NCI-H82 (cell line): ENCODE data around the gene RAB40C.

Source experiments
- DNase-seq: peaks from one replicate; lab custom pipeline; 2025; lab: John Stamatoyannopoulos, UW

RAB40C gene

GRCh38 chr16:647173-647902, 57.5 kb downstream of the RAB40C start:
- no peak for DNase-seq

- DNase-seq = peak; percentile 76
Measured at GRCh38 chr16:648071-648780, 58.4 kb downstream of the RAB40C start.

GRCh38 chr16:648781-649589, 59.1 kb downstream of the RAB40C start, which contains the start of gene WDR90:
Gene WDR90, plus strand, starts transcription at chr16:649365. Its CDS starts 52 bp downstream, at chr16:649417.
- peak; percentile 94 for DNase-seq

- DNase-seq = no peak
Measured at GRCh38 chr16:649631-650030, 59.8 kb downstream of the RAB40C start.

GRCh38 chr16:651844-652243, 62.0 kb downstream of the RAB40C start:
- DNase-seq = no peak

GRCh38 chr16:652454-653305, 62.8 kb downstream of the RAB40C start:
- DNase-seq = no peak

- no peak for DNase-seq
Measured at GRCh38 chr16:654034-654433, 64.2 kb downstream of the RAB40C start.

- no peak for DNase-seq
Measured at GRCh38 chr16:657487-657886, 67.6 kb downstream of the RAB40C start.

- no peak for DNase-seq
Measured at GRCh38 chr16:658679-659571, 69.1 kb downstream of the RAB40C start.

- no peak for DNase-seq
Measured at GRCh38 chr16:659618-660017, 69.8 kb downstream of the RAB40C start.

- no peak for DNase-seq
Measured at GRCh38 chr16:660132-660458, 70.2 kb downstream of the RAB40C start.

- DNase-seq = peak; percentile 95
Measured at GRCh38 chr16:660459-661183, 70.8 kb downstream of the RAB40C start.

- no peak for DNase-seq
Measured at GRCh38 chr16:661184-661821, 71.4 kb downstream of the RAB40C start.

- DNase-seq = no peak
Measured at GRCh38 chr16:662095-662494, 72.2 kb downstream of the RAB40C start.

- no peak for DNase-seq
Measured at GRCh38 chr16:662597-662996, 72.7 kb downstream of the RAB40C start.

- no peak for DNase-seq
Measured at GRCh38 chr16:666572-666971, 76.7 kb downstream of the RAB40C start.

GRCh38 chr16:667113-667779, 77.4 kb downstream of the RAB40C start:
- no peak for DNase-seq

- peak; percentile 93 for DNase-seq
Measured at GRCh38 chr16:667780-668518, 78.1 kb downstream of the RAB40C start, which contains the start of gene RHOT2. Gene RHOT2, plus strand, starts transcription at chr16:668132. Its CDS starts 68 bp downstream, at chr16:668200.
